GM12873 (cell line): Measurements from ENCODE around the gene SLC7A7.

Experiments
- CTCF ChIP-seq: IDR thresholded peaks from 2 replicates; pipeline ENCODE4 v1.5.1; 2012; ENCODE audit warnings: low read depth, mild to moderate bottlenecking, moderate library complexity, low read length, control low read depth; ENCODE audit not compliant: insufficient read depth; ENCODE audit errors: missing control alignments

Gene SLC7A7

GRCh38 chr14:22814941-22815713 is at the start of gene SLC7A7:
SLC7A7 (minus strand) TSS chr14:22815435; CDS start chr14:22813398, 2,037 bp downstream.
- TF ChIP-seq CTCF: no peak

GRCh38 chr14:22864979-22865378 is 49.7 kb upstream of the SLC7A7 start:
- TF ChIP-seq CTCF: no peak

- TF ChIP-seq CTCF: no peak
These were observed 46.4 kb upstream of the SLC7A7 start for GRCh38 chr14:22861651-22862050.

GRCh38 chr14:22856428-22856827 is 41.2 kb upstream of the SLC7A7 start:
- TF ChIP-seq CTCF: no peak

- no peak for TF ChIP-seq CTCF
These were observed 39.9 kb upstream of the SLC7A7 start for GRCh38 chr14:22854963-22855724.

GRCh38 chr14:22852940-22853767 is 37.9 kb upstream of the SLC7A7 start:
- TF ChIP-seq CTCF: peak; percentile 95

GRCh38 chr14:22852599-22852939 is 37.3 kb upstream of the SLC7A7 start:
- TF ChIP-seq CTCF: no peak
